ENCODE data around the gene CTBP2. TPM values are rescaled to one million over a fixed set of nuclear protein-coding genes. Genes with fewer than 3 reads are reported as not detected.

The CTBP2 gene
- total RNA-seq = 32.9 TPM

DNA sequence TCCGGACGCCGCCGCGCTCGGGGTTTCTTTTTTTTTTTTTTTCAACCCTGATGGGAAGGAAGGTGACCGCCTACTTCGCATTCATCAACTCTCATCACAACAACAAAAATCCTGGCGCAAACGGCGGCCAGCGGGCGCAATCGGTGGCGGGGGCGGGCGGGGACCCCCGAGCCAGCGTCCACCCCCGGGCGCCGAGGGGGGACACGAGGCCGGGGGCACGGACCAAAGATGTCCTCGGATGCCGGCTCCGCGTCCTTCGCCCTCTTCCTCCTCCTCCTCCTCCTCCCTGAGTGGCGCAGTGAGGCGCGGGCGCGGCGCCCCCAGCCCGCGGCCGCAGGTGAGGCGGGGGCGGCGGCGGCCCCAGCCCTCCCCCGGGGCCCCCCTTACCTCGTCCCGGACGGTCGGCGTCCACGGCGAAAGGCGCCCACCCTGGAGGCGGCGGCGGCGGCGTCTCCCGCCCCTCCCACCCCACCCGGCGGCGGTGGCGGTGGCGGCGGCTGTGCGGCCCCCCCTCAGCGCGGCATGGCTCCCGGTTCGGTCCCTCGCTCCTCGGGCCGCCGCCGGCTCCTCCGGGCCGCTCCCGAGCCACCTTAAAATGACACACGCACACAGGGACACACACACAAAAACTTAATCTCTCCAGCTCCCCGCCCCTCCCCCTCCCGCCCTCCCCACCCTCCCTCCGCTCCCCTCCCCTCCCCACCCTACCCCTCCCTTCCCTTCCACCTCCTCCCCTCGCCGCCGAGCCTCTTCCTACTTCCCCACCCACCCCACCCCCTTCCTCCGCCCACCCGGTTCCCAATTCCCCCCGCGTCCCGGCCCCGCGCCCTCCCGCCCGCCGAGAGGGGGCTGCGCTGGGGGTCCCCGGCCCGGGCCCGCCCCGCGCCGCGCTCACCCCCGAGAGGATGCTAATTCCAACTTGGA, at the start of gene CTBP2:
CTBP2 (minus strand) TSS at position 632 of the 924 bp plus-strand sequence.
- Histone ChIP-seq H3K4me1 (ENCODE audit: control insufficient read depth in 3 of 3, insufficient read depth in 3 of 3, low read length in 3 of 3) (peaks cover 24 to 31% (median 27%) of the 10 kb centered on the region in 3 donors), H3K36me3 (ENCODE audit: control insufficient read depth in 3 of 3, insufficient read depth in 3 of 3, low read length in 3 of 3) (no peaks in the 10 kb centered on the region), H3K9ac (ENCODE audit: low read depth in 1 of 3, low read length in 3 of 3) (peak within 1 kb of the TSS; percentile 33 to 89 (median 67)), H3K9me3 (ENCODE audit: control insufficient read depth in 3 of 3, low read length in 3 of 3) (no peaks in the 10 kb centered on the region), H3K27ac (ENCODE audit: low read depth, low read length) (peak within 1 kb of the TSS; percentile 81), H3K27me3 (ENCODE audit: control insufficient read depth in 3 of 3, insufficient read depth in 3 of 3, low read length in 3 of 3) (no peaks in the 10 kb centered on the region), H3K4me3 (ENCODE audit: low read length in 3 of 3) (peak within 1 kb of the TSS; percentile 68 to 77 (median 74))

DNA sequence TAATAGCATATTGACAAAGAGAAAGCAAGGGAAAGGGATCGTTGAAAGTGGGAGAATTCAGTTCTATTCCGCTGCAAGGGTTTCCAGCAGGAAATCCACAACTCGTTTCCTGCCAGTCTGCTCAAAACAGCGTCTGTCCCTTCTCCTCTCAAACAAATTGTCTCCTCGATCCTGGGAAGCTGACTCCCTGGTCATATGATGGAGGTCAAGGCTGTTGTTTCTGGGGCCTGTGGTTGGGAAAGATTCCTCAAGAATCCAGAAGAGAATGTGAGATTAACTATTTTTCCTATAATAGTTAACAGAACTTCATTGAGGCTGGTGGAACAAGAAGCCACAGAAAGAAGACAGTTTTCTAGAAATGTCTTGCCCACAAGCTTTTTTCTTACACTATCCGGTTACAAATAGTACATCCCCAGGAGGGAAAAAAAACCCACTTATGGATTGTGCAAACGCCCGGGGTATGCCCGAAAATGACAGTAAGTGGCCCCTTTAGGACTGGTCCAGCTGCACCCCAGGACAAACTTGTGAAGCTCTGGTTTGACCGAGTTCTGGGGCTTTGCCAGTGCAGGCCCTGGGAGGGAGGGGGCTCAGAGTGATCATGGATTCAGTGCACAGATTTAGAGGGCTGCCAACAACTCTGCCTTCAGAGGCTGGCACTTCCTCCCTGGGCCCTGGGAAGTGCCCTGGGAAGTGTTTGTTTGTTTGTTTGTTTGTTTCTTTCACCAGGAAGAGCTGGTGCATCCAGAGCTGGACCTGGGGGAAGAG, 49.4 kb upstream of the CTBP2 start:
- Histone ChIP-seq H3K9me3 (ENCODE audit: control insufficient read depth in 3 of 3, low read length in 3 of 3) (no peaks in the 10 kb centered on the region), H3K27ac (ENCODE audit: low read depth, low read length) (no peak overlapping the region), H3K36me3 (ENCODE audit: control insufficient read depth in 3 of 3, insufficient read depth in 3 of 3, low read length in 3 of 3) (no peaks in the 10 kb centered on the region), H3K4me1 (ENCODE audit: control insufficient read depth in 3 of 3, insufficient read depth in 3 of 3, low read length in 3 of 3) (peaks cover 0 to 5% (median 3%) of the 10 kb centered on the region in 3 donors), H3K9ac (ENCODE audit: low read depth in 1 of 3, low read length in 3 of 3) (no peak overlapping the region), H3K4me3 (ENCODE audit: low read length in 3 of 3) (no peak overlapping the region), H3K27me3 (ENCODE audit: control insufficient read depth in 3 of 3, insufficient read depth in 3 of 3, low read length in 3 of 3) (no peaks in the 10 kb centered on the region)

DNA sequence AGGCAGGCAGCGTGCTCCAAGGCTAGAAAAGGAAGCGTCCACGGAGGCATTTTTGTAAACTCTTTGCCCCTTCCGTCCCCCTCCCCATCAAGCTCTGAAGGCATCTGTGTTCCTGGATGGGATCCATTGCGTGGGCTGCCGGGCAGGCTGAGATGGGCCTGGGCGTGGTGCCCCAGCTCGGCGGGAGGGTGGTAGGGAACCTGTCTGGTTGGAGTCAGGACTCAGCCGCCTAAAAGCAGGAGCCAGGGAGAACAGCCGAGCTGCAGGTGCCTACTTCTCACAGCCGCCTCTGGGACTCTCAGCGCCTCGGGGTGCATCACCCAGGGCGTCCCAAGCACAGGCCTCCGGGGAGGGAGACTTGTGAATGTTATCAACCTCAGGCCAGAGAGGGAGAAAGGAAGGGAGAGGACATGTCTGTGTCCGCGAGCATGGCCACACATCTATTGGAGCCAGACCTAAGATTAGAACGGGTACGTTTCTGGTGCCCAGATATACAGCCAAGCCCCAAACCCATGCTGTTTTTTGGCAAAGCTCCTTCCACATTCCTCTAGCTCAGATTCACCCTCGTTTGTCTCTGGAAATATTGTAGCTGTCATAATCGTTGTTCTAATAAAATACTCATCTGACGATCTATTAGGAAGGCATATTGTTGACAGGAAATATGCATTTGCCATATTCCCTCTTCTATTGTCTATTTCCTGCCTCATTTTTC, 48.6 kb upstream of the CTBP2 start:
- Histone ChIP-seq H3K4me3 (ENCODE audit: low read length in 3 of 3) (no peak overlapping the region), H3K27ac (ENCODE audit: low read depth, low read length) (no peak overlapping the region), H3K4me1 (ENCODE audit: control insufficient read depth in 3 of 3, insufficient read depth in 3 of 3, low read length in 3 of 3) (peaks cover 0 to 5% (median 3%) of the 10 kb centered on the region in 3 donors), H3K9me3 (ENCODE audit: control insufficient read depth in 3 of 3, low read length in 3 of 3) (no peaks in the 10 kb centered on the region), H3K27me3 (ENCODE audit: control insufficient read depth in 3 of 3, insufficient read depth in 3 of 3, low read length in 3 of 3) (no peaks in the 10 kb centered on the region), H3K36me3 (ENCODE audit: control insufficient read depth in 3 of 3, insufficient read depth in 3 of 3, low read length in 3 of 3) (no peaks in the 10 kb centered on the region), H3K9ac (ENCODE audit: low read depth in 1 of 3, low read length in 3 of 3) (no peak overlapping the region)

DNA sequence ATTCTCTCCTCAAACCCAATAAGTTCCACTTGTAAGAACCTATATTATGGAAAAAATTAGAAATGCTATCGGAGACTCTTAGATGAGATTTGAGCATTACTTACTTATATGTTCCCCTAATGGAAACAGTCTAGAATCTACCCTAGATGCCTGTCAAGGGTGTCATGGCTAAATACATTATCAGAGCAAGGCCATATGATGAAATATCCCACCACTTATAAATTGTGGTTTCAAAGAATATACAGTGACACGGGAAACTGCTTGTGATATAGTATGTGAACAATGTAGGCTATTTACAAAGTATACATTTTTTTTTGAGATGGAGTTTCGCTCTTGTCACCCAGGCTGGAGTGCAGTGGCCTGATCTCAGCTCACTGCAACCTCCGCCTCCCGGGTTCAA, 46.3 kb upstream of the CTBP2 start:
- no peaks in the 10 kb centered on the region for H3K36me3 ChIP-seq (ENCODE audit: control insufficient read depth in 3 of 3, insufficient read depth in 3 of 3, low read length in 3 of 3)
- no peaks in the 10 kb centered on the region for H3K27me3 ChIP-seq (ENCODE audit: control insufficient read depth in 3 of 3, insufficient read depth in 3 of 3, low read length in 3 of 3)
- no peak overlapping the region for H3K4me3 ChIP-seq (ENCODE audit: low read length in 3 of 3)
- H3K4me1 ChIP-seq (ENCODE audit: control insufficient read depth in 3 of 3, insufficient read depth in 3 of 3, low read length in 3 of 3) = peaks cover 0 to 5% (median 3%) of the 10 kb centered on the region in 3 donors
- no peak overlapping the region for H3K27ac ChIP-seq (ENCODE audit: low read depth, low read length)
- H3K9ac ChIP-seq (ENCODE audit: low read depth in 1 of 3, low read length in 3 of 3) = no peak overlapping the region
- no peaks in the 10 kb centered on the region for H3K9me3 ChIP-seq (ENCODE audit: control insufficient read depth in 3 of 3, low read length in 3 of 3)

DNA sequence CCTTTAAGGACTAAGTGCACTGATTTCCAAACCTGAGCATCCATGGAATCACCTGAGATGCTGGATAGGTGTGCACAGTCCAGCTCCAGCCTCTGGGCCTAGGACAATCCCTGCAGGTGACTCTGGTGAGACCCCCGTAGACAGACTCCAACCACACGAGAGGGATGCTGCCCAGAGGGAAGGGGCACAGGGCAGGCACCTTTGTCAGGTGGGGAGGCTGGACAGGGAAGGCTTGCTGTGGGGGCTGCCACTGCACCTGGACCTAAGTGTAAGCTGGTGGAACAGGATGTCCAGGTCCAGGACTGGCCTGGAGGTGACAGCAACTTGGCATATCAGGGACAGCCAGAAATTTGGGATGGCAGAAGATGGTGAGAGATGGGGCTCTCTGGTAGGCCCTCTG, 45.1 kb upstream of the CTBP2 start:
- H3K4me3 ChIP-seq (ENCODE audit: low read length in 3 of 3) = no peak overlapping the region
- H3K4me1 ChIP-seq (ENCODE audit: control insufficient read depth in 3 of 3, insufficient read depth in 3 of 3, low read length in 3 of 3) = peaks cover 0 to 5% (median 3%) of the 10 kb centered on the region in 3 donors
- H3K36me3 ChIP-seq (ENCODE audit: control insufficient read depth in 3 of 3, insufficient read depth in 3 of 3, low read length in 3 of 3) = no peaks in the 10 kb centered on the region
- H3K9ac ChIP-seq (ENCODE audit: low read depth in 1 of 3, low read length in 3 of 3) = no peak overlapping the region
- no peak overlapping the region for H3K27ac ChIP-seq (ENCODE audit: low read depth, low read length)
- H3K27me3 ChIP-seq (ENCODE audit: control insufficient read depth in 3 of 3, insufficient read depth in 3 of 3, low read length in 3 of 3) = peaks cover 0 to under 1% (median 0%) of the 10 kb centered on the region in 3 donors
- H3K9me3 ChIP-seq (ENCODE audit: control insufficient read depth in 3 of 3, low read length in 3 of 3) = no peaks in the 10 kb centered on the region

DNA sequence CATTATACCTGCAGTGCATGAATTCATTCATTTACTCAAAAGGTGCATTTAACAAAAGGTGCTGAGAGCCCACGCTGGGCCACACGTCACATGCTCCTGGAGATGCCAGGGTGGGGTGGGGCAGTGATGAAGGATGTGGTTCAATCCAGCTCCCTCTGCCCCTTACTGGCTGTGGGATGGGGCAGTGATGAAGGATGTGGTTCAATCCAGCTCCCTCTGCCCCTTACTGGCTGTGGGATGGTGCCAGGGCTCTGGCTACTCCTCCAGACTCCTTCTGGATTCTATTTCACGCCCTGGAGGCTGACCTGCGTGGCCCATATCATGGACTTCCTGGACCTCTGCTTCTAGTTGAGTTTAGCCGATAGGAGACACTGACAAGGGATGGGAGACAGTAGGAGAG, 44.0 kb upstream of the CTBP2 start:
- no peak overlapping the region for H3K27ac ChIP-seq (ENCODE audit: low read depth, low read length)
- peaks cover 0 to 3% (median 3%) of the 10 kb centered on the region in 3 donors for H3K4me1 ChIP-seq (ENCODE audit: control insufficient read depth in 3 of 3, insufficient read depth in 3 of 3, low read length in 3 of 3)
- peaks cover 0 to 7% (median 4%) of the 10 kb centered on the region in 3 donors for H3K27me3 ChIP-seq (ENCODE audit: control insufficient read depth in 3 of 3, insufficient read depth in 3 of 3, low read length in 3 of 3)
- H3K9ac ChIP-seq (ENCODE audit: low read depth in 1 of 3, low read length in 3 of 3) = no peak overlapping the region
- peaks cover 0 to 3% (median 0%) of the 10 kb centered on the region in 3 donors for H3K9me3 ChIP-seq (ENCODE audit: control insufficient read depth in 3 of 3, low read length in 3 of 3)
- no peak overlapping the region for H3K4me3 ChIP-seq (ENCODE audit: low read length in 3 of 3)
- H3K36me3 ChIP-seq (ENCODE audit: control insufficient read depth in 3 of 3, insufficient read depth in 3 of 3, low read length in 3 of 3) = no peaks in the 10 kb centered on the region

DNA sequence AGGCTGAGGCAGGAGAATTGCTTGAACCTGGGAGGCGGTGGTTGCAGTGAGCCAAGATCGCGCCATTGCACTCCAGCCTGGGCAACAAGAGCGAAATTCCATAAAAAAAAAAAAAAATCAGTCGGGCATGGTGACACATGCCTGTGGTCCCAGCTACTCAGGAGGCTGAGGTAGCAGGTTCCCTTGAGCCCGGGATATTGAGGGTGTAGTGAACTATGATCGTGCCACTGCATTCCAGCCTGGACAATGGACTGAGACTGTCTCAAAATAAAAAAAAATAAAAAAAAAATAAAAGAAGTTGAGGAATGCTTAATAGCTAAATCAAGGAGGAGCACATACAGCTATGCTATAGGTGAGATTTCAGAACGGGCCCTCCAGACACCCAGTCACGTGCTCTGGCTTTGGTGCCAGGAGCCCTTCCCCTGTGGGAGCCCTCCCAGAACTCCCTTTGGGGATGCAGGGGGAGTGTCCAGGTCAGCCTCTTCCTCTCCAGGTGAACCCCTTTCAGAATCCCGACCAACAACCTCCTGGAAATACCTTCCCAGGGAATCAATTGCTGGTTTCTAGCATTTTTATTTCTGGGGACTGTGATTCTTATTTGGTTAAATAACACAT, 42.9 kb upstream of the CTBP2 start:
- Histone ChIP-seq H3K9ac (ENCODE audit: low read depth in 1 of 3, low read length in 3 of 3) (no peak overlapping the region), H3K4me1 (ENCODE audit: control insufficient read depth in 3 of 3, insufficient read depth in 3 of 3, low read length in 3 of 3) (no peaks in the 10 kb centered on the region), H3K9me3 (ENCODE audit: control insufficient read depth in 3 of 3, low read length in 3 of 3) (peaks cover 0 to 3% (median 0%) of the 10 kb centered on the region in 3 donors), H3K27me3 (ENCODE audit: control insufficient read depth in 3 of 3, insufficient read depth in 3 of 3, low read length in 3 of 3) (peaks cover 0 to 7% (median 4%) of the 10 kb centered on the region in 3 donors), H3K27ac (ENCODE audit: low read depth, low read length) (no peak overlapping the region), H3K36me3 (ENCODE audit: control insufficient read depth in 3 of 3, insufficient read depth in 3 of 3, low read length in 3 of 3) (no peaks in the 10 kb centered on the region), H3K4me3 (ENCODE audit: low read length in 3 of 3) (no peak overlapping the region)

DNA sequence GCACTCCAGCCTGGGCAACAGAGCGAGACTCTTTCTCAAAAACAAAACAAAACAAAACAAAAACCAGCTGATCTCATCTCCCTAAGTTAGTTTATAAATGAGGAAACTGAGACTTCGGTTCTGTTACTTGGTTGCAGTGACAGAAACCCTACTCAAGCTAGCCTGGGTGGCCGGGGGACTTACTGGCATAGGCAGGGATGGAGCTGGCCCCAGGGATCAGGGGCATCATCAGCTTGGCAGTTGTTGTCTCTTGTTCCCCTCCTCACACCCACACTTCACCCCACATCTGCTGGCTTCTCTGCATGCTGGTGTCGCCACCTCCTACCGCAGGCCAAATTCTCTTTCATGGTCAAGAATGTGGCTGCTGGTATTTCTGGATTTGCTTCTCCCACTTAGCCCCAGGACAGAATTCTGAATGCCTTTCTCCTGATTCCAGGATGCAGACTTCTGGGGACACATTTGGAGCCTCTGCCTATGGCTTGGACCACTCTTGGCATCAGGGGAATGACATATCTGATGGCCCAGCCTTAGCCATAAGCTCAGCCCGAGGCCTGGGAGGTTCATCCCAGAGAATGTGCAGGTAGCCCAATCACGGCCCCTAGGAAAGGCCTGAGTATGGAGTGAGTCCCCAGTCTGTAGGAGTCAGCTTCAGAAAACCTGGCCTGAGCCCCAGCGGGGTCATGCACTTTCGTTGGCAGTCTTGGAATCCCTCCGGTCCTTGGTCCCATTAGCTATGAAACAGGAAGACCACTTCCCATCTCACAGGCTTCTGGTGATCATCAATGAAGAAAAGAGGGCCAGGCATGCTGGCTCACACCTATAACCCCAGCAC, 41.6 kb upstream of the CTBP2 start:
- Histone ChIP-seq H3K4me1 (ENCODE audit: control insufficient read depth in 3 of 3, insufficient read depth in 3 of 3, low read length in 3 of 3) (no peaks in the 10 kb centered on the region), H3K36me3 (ENCODE audit: control insufficient read depth in 3 of 3, insufficient read depth in 3 of 3, low read length in 3 of 3) (no peaks in the 10 kb centered on the region), H3K27ac (ENCODE audit: low read depth, low read length) (no peak overlapping the region), H3K9me3 (ENCODE audit: control insufficient read depth in 3 of 3, low read length in 3 of 3) (peaks cover 0 to 3% (median 0%) of the 10 kb centered on the region in 3 donors), H3K4me3 (ENCODE audit: low read length in 3 of 3) (no peak overlapping the region), H3K27me3 (ENCODE audit: control insufficient read depth in 3 of 3, insufficient read depth in 3 of 3, low read length in 3 of 3) (peaks cover 0 to 7% (median 4%) of the 10 kb centered on the region in 3 donors), H3K9ac (ENCODE audit: low read depth in 1 of 3, low read length in 3 of 3) (no peak overlapping the region)

DNA sequence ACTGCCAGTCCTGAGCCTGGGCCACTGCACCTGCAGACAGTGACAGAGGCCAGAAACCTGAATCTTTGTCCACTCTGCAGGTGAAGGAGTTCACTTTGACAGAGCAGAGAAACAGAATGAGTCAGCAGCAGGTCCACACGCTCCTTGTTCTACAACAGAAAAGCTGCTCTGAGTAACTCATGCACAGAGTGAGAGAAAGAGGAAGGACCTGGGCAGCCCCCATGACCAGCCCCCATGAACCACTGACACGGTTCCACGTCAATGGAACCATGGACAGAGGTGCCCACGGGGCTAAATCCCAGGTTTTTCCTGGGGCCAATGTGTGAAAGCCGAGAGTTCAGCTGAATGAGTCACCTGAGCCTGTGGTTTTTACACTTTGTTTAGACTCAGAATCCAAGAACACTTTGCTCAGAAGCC, 40.8 kb upstream of the CTBP2 start:
- Histone ChIP-seq H3K36me3 (ENCODE audit: control insufficient read depth in 3 of 3, insufficient read depth in 3 of 3, low read length in 3 of 3) (no peaks in the 10 kb centered on the region), H3K27me3 (ENCODE audit: control insufficient read depth in 3 of 3, insufficient read depth in 3 of 3, low read length in 3 of 3) (peaks cover 0 to 7% (median 4%) of the 10 kb centered on the region in 3 donors)

More for the DNA sequence above, 40.8 kb upstream of the CTBP2 start:
- Histone ChIP-seq H3K9me3 (ENCODE audit: control insufficient read depth in 3 of 3, low read length in 3 of 3) (peaks cover 0 to 3% (median 0%) of the 10 kb centered on the region in 3 donors), H3K4me1 (ENCODE audit: control insufficient read depth in 3 of 3, insufficient read depth in 3 of 3, low read length in 3 of 3) (no peaks in the 10 kb centered on the region), H3K27ac (ENCODE audit: low read depth, low read length) (no peak overlapping the region), H3K4me3 (ENCODE audit: low read length in 3 of 3) (no peak overlapping the region), H3K9ac (ENCODE audit: low read depth in 1 of 3, low read length in 3 of 3) (no peak overlapping the region)

All from skeletal muscle tissue (tissue), 4 donors.